Subcutaneous adipose tissue (tissue), 4 donors: ENCODE results near the gene DPPA4. TPM values are rescaled to one million over a fixed set of nuclear protein-coding genes. Genes with fewer than 3 reads are reported as not detected.

Experiments used
- total RNA-seq, 4 donors: library from RNA; depleted of rRNA; stranded (reverse); fragments of >200 nt; gene quantifications; one replicate each; pipeline ENCODE4 v1.1.0, GENCODE V29; 2016
- TF ChIP-seq, protein P1 (sequence below): fragments of 450-650 bp; IDR thresholded peaks from one replicate; pipeline ENCODE4 v1.5.1; 2016; ENCODE audit warnings: low read depth, mild to moderate bottlenecking, control low read depth, antibody characterized with exemption, moderate library complexity

Gene DPPA4, protein sequence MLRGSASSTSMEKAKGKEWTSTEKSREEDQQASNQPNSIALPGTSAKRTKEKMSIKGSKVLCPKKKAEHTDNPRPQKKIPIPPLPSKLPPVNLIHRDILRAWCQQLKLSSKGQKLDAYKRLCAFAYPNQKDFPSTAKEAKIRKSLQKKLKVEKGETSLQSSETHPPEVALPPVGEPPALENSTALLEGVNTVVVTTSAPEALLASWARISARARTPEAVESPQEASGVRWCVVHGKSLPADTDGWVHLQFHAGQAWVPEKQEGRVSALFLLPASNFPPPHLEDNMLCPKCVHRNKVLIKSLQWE
- not detected for total RNA-seq

DNA sequence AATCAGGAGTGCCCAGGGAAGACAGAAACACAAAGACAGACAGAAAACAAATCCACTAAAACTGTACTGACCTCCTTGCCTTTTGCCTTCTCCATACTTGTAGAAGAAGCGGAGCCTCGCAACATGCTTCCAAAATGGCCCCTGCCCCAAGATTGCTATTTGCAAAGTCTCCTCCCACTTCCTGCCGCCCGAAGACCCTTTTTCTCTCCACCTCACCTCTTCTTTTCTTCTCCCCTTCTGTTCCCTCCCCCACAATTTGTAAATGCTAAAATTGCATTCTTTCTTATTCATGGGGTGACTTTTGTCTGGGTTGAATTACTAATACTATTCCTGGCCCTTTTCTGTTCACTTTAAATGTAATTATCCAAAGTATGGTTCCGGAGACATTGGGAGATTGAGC, at the start of gene DPPA4:
DPPA4 (minus strand) TSS at position 154 of the 400 bp plus-strand sequence; CDS start at position 125, 29 bp downstream.
- TF ChIP-seq, protein P1, sequence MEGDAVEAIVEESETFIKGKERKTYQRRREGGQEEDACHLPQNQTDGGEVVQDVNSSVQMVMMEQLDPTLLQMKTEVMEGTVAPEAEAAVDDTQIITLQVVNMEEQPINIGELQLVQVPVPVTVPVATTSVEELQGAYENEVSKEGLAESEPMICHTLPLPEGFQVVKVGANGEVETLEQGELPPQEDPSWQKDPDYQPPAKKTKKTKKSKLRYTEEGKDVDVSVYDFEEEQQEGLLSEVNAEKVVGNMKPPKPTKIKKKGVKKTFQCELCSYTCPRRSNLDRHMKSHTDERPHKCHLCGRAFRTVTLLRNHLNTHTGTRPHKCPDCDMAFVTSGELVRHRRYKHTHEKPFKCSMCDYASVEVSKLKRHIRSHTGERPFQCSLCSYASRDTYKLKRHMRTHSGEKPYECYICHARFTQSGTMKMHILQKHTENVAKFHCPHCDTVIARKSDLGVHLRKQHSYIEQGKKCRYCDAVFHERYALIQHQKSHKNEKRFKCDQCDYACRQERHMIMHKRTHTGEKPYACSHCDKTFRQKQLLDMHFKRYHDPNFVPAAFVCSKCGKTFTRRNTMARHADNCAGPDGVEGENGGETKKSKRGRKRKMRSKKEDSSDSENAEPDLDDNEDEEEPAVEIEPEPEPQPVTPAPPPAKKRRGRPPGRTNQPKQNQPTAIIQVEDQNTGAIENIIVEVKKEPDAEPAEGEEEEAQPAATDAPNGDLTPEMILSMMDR = no peak

DNA sequence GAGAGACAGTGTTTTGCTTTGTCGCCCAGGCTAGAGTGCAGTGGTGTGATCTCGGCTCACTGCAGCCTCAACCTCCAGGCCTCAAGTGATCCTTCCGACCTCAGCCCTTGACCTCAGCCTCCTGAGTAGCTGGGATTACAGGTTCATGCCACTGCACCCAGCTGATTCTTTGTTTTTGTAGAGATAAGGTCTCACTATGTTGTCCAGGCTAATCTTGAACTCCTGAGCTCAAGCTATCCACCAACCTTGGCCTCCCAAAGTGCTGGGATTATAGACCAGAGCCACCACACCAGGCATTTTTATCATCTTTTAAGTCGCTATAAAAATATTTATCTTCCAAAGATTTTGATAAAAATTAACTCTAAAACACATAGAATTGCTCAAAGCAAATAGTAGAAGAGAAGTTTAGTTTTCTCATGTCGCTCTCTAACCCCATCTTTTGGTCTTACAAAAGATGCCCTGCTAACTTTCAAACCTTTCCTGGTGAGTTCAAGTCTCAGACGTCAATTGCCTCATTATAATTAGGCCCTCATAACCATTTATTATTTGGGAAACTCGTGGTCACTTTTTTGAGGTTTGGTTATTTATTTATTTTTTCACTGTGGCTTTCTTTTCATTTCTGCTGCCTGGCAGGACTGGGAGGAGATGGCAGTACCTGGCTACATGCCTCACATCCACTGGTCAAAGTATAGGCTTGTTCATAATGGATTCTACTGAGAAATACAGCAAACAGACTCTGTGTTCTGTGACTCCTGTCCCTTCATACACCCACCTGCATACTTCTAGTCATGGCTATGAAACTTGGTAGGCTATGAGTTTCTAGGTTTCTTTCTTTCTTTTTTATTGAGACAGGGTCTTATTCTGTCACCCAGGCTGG, 48.3 kb upstream of the DPPA4 start:
- TF ChIP-seq, protein P1 = no peak

DNA sequence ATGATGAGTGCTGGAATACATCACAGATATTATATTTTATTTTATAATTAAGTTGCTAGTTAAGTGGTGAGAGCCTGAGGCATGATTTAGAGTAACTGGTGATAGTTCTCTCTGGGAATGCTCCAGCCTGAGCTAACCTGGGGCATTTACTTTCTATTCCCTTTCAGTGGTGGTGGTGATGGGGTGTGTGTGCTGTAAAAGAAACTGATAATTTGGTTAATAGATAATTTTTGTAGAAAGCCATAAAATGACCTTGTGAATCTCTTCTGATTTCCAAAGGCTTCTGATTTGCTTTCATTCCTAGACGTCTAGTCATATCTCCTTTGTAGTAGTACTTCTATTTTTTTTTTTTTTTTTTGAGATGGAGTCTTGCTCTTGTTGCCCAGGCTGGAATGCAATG, 46.8 kb upstream of the DPPA4 start:
- TF ChIP-seq, protein P1 = no peak

DNA sequence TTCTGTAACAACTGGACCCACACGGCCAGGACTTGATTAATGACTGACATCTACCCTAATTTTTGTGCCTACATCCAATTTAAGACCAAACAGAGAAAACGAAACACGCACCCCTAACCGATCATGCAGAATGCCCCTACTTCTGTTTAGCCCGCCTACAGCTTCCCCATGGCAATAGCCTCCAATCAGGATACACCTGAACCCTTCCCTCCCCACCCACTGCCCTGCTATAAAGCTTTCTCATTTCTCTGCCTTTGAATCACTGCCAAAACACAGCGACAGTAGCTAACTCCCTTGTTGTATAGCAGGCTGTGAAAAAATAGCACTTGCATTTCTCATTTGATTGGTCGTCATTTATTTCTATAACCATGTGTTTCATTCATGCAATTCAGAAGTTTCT, 45.2 kb upstream of the DPPA4 start:
- TF ChIP-seq, protein P1 = no peak

DNA sequence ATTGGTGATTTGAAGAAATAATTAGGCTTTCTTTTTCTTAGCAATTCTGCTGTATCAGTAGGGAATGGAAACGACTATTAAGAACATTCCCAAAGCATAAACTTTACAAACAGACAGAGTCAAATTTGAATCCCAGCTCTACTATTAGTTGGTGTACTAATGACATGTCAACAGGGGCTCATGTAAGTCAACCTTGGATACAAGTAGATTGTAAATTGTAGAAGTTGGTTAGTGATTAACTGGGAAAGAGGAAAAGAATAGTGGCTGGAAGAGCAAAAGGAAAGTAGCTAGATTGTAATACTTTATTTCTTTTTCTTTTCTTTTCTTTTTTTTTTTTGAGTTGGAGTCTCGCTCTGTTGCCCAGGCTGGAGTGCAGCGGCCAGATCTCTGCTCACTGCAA, 38.6 kb upstream of the DPPA4 start:
- TF ChIP-seq, protein P1 = no peak

DNA sequence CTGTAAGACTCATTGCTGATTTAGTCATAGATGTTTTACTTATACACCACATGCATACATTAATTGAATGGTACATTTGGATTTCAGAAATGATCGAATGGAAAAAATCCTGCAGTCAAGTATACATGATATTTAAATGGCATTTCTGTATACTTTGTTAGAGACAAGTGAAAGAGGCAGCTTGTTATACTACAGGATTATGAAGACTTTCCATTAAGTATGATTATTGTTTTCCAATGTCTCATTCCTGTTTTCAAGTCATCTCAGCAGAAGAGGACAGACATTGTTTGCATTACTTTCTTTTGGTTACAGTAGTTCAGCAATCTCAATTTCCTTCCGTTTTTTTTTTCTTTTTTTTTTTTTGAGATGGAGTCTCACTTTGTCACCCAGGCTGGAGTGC, 36.6 kb upstream of the DPPA4 start:
- TF ChIP-seq, protein P1 = no peak

DNA sequence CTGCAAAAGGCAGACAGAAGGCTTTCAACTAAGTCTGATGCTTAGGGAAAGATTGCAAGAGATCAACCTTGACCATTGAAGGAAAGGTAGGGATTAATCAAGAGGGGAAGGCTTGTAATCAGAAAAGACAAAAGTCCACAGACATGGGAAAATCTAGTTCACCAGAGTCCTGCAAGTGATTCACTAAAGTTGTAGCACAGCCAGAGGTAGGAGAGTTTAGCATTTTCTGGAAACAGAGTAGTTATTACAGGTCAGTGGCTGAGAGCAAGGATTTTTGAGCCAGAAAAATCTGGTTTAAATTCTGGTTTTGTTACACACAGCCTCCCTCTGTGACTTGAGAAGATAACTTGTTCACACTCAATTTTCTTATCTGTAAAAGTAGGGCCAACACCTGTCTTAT, 35.3 kb upstream of the DPPA4 start:
- TF ChIP-seq, protein P1 = no peak
